Hematopoietic multipotent progenitor cell treated with erythropoietin and hydrocortisone succinate and interleukin-3 and kit ligand, for 6 days (in vitro differentiated cells): ENCODE data around the gene SUN1.

Experiments
- DNase-seq: peaks from one replicate; pipeline ENCODE4 v3.0.0-alpha.2; 2015

The SUN1 gene

GRCh38 chr7:879706-880105 lies 47.4 kb downstream of the SUN1 start:
- no peak for DNase-seq

- DNase-seq: no peak
Observed at GRCh38 chr7:880450-880849, 48.2 kb downstream of the SUN1 start.

GRCh38 chr7:881441-882234 lies 49.4 kb downstream of the SUN1 start:
- no peak for DNase-seq

- DNase-seq: no peak
Observed at GRCh38 chr7:882336-883035, 50.2 kb downstream of the SUN1 start.

GRCh38 chr7:883055-884021 lies 51.1 kb downstream of the SUN1 start:
- DNase-seq: no peak

GRCh38 chr7:884191-885003 lies 52.1 kb downstream of the SUN1 start:
- no peak for DNase-seq

GRCh38 chr7:885261-885892 lies 53.1 kb downstream of the SUN1 start:
- no peak for DNase-seq

GRCh38 chr7:885893-886625 lies 53.8 kb downstream of the SUN1 start:
- no peak for DNase-seq

- no peak for DNase-seq
Observed at GRCh38 chr7:886626-887487, 54.6 kb downstream of the SUN1 start.

- no peak for DNase-seq
Observed at GRCh38 chr7:887488-887820, 55.2 kb downstream of the SUN1 start.

GRCh38 chr7:888081-889024 lies 56.1 kb downstream of the SUN1 start:
- DNase-seq: no peak

GRCh38 chr7:889025-889390 lies 56.7 kb downstream of the SUN1 start:
- no peak for DNase-seq

GRCh38 chr7:889391-889790 lies 57.1 kb downstream of the SUN1 start:
- DNase-seq: no peak

- DNase-seq: no peak
Observed at GRCh38 chr7:890868-891267, 58.6 kb downstream of the SUN1 start.

- DNase-seq: no peak
Observed at GRCh38 chr7:891291-891690, 59.0 kb downstream of the SUN1 start.

GRCh38 chr7:891805-892204 lies 59.5 kb downstream of the SUN1 start:
- no peak for DNase-seq

GRCh38 chr7:892648-893593 lies 60.6 kb downstream of the SUN1 start:
- no peak for DNase-seq

GRCh38 chr7:893686-894085 lies 61.4 kb downstream of the SUN1 start:
- no peak for DNase-seq
